Hepatocyte (in vitro differentiated cells): ENCODE data around the gene PRKG1. TPM values are rescaled to one million over a fixed set of nuclear protein-coding genes. Genes with fewer than 3 reads are reported as not detected.

ENCODE experiments used
- DNase-seq: peaks from one replicate; pipeline ENCODE4 v3.0.0-alpha.2; 2016; ENCODE audit warnings: low spot score
- H2AFZ ChIP-seq: fragments of 200-600 bp; sonication (generic); 2 replicates; pipeline ENCODE4 v1.6.0; 2016; ENCODE audit warnings: antibody characterized with exemption, mild to moderate bottlenecking
- H3K27ac ChIP-seq: fragments of 200-600 bp; sonication (generic); 2 replicates; pipeline ENCODE4 v1.5.1; 2016; ENCODE audit warnings: mild to moderate bottlenecking
- H3K27me3 ChIP-seq: fragments of 200-600 bp; sonication (generic); 2 replicates; pipeline ENCODE4 v1.6.1; 2016
- H3K36me3 ChIP-seq: fragments of 200-600 bp; sonication (generic); replicated peaks from 2 replicates; pipeline ENCODE4 v1.5.1; 2016; ENCODE audit warnings: low read depth; ENCODE audit not compliant: insufficient read depth
- H3K4me1 ChIP-seq: fragments of 200-600 bp; sonication (generic); 2 replicates; pipeline ENCODE4 v1.5.1; 2016; ENCODE audit warnings: mild to moderate bottlenecking, moderate library complexity; ENCODE audit not compliant: insufficient read depth
- H3K4me2 ChIP-seq: fragments of 200-600 bp; sonication (generic); 2 replicates; pipeline ENCODE4 v1.6.0; 2016
- H3K4me3 ChIP-seq: fragments of 200-600 bp; sonication (generic); 2 replicates; pipeline ENCODE4 v1.5.1; 2016; ENCODE audit warnings: mild to moderate bottlenecking
- H3K79me2 ChIP-seq: fragments of 200-600 bp; sonication (generic); 2 replicates; pipeline ENCODE4 v1.6.0; 2017; ENCODE audit warnings: mild to moderate bottlenecking
- H3K9me2 ChIP-seq: fragments of 200-600 bp; sonication (generic); replicated peaks from 2 replicates; pipeline ENCODE4 v1.6.0; 2017; ENCODE audit warnings: mild to moderate bottlenecking; ENCODE audit not compliant: insufficient read depth
- H3K9me3 ChIP-seq: fragments of 200-600 bp; sonication (generic); 2 replicates; pipeline ENCODE4 v1.5.1; 2016; ENCODE audit warnings: low read depth, mild to moderate bottlenecking
- H4K20me1 ChIP-seq: fragments of 200-600 bp; sonication (generic); 2 replicates; pipeline ENCODE4 v1.6.0; 2016; ENCODE audit warnings: mild to moderate bottlenecking; ENCODE audit not compliant: insufficient read depth, poor library complexity, severe bottlenecking
- EZH2 ChIP-seq: fragments of 200-600 bp; sonication (generic); IDR thresholded peaks from 2 replicates; pipeline ENCODE4 v1.6.1; 2016; ENCODE audit warnings: antibody characterized with exemption, mild to moderate bottlenecking, borderline replicate concordance
- EZH2phosphoT487 ChIP-seq: fragments of 200-600 bp; sonication (generic); IDR thresholded peaks from one replicate; pipeline ENCODE4 v1.6.1; 2018; ENCODE audit warnings: antibody characterized with exemption, mild to moderate bottlenecking, low read depth, moderate library complexity; ENCODE audit not compliant: unreplicated experiment, severe bottlenecking
- WGBS: methylation state at CpG from one replicate; pipeline ENCODE4 v1.1.6; 2016; ENCODE audit warnings: low lambda C conversion rate; ENCODE audit errors: missing lambda C conversion rate; 5-methylcytosine and 5-hydroxymethylcytosine counted together
- polyA plus RNA-seq: library from polyadenylated mRNA; unstranded; fragments of >200 nt; fragmentation: Nextera tagmentation; extraction: Ambion mirVana; gene quantifications from 2 replicates; pipeline ENCODE4 v1.2.1, GENCODE V29; 2016
- total RNA-seq: library from RNA; depleted of rRNA; stranded (reverse); fragments of >200 nt; gene quantifications from 2 replicates; pipeline ENCODE4 v1.2.3, GENCODE V29; 2014
- TF ChIP-seq, protein P1 (sequence below): fragments of 200-600 bp; sonication (generic); IDR thresholded peaks from 2 replicates; pipeline ENCODE4 v1.5.1; 2016; ENCODE audit warnings: antibody characterized with exemption, mild to moderate bottlenecking; ENCODE audit not compliant: poor library complexity

PRKG1 gene
- total and polyA plus RNA-seq, 2 experiments from 2014 or later: 4.0 to 8.1 TPM

GRCh38 chr10:51239006-51239405 lies 164.7 kb downstream of the PRKG1 start:
- H3K9me3 ChIP-seq: no peaks in the 10 kb centered on the region
- no peak overlapping the region for H3K4me2 ChIP-seq
- no peak overlapping the region for H3K27ac ChIP-seq
- no peak overlapping the region for H3K4me3 ChIP-seq
- no peak overlapping the region for H2AFZ ChIP-seq
- TF ChIP-seq, protein P1, sequence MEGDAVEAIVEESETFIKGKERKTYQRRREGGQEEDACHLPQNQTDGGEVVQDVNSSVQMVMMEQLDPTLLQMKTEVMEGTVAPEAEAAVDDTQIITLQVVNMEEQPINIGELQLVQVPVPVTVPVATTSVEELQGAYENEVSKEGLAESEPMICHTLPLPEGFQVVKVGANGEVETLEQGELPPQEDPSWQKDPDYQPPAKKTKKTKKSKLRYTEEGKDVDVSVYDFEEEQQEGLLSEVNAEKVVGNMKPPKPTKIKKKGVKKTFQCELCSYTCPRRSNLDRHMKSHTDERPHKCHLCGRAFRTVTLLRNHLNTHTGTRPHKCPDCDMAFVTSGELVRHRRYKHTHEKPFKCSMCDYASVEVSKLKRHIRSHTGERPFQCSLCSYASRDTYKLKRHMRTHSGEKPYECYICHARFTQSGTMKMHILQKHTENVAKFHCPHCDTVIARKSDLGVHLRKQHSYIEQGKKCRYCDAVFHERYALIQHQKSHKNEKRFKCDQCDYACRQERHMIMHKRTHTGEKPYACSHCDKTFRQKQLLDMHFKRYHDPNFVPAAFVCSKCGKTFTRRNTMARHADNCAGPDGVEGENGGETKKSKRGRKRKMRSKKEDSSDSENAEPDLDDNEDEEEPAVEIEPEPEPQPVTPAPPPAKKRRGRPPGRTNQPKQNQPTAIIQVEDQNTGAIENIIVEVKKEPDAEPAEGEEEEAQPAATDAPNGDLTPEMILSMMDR: no peak
- TF ChIP-seq EZH2phosphoT487 (no peak), EZH2 (no peak)
- 98% methylated on average over 4 of the region's 4 CpGs for WGBS
- DNase-seq: no peak
- no peaks in the 10 kb centered on the region for H3K36me3 ChIP-seq
- H3K9me2 ChIP-seq: no peaks in the 10 kb centered on the region
- no peaks in the 10 kb centered on the region for H4K20me1 ChIP-seq
- no peaks in the 10 kb centered on the region for H3K79me2 ChIP-seq
- H3K27me3 ChIP-seq: no peaks in the 10 kb centered on the region
- no peaks in the 10 kb centered on the region for H3K4me1 ChIP-seq

- no peak overlapping the region for H2AFZ ChIP-seq
- H3K79me2 ChIP-seq: no peaks in the 10 kb centered on the region
- DNase-seq: no peak
- TF ChIP-seq EZH2phosphoT487 (no peak), EZH2 (no peak)
- TF ChIP-seq, protein P1: no peak
- no peaks in the 10 kb centered on the region for H3K36me3 ChIP-seq
- H3K27me3 ChIP-seq: no peaks in the 10 kb centered on the region
- H3K4me3 ChIP-seq: no peak overlapping the region
- no peaks in the 10 kb centered on the region for H3K9me2 ChIP-seq
- peaks cover 8% of the 10 kb centered on the region for H3K4me1 ChIP-seq
- H3K27ac ChIP-seq: no peak overlapping the region
- no peak overlapping the region for H3K4me2 ChIP-seq
- WGBS: 58% methylated on average over 1 of the region's 1 CpG
- no peaks in the 10 kb centered on the region for H3K9me3 ChIP-seq
- H4K20me1 ChIP-seq: no peaks in the 10 kb centered on the region
Observed at GRCh38 chr10:51241461-51241860, 167.2 kb downstream of the PRKG1 start.

GRCh38 chr10:51242393-51242792 lies 168.1 kb downstream of the PRKG1 start:
- Histone ChIP-seq H3K4me3 (no peak overlapping the region), H3K79me2 (no peaks in the 10 kb centered on the region), H4K20me1 (no peaks in the 10 kb centered on the region), H3K36me3 (no peaks in the 10 kb centered on the region), H3K27ac (no peak overlapping the region), H3K9me3 (no peaks in the 10 kb centered on the region), H3K27me3 (no peaks in the 10 kb centered on the region), H2AFZ (no peak overlapping the region), H3K9me2 (no peaks in the 10 kb centered on the region), H3K4me1 (peaks cover 8% of the 10 kb centered on the region), H3K4me2 (no peak overlapping the region)
- TF ChIP-seq EZH2phosphoT487 (no peak), EZH2 (no peak)
- TF ChIP-seq, protein P1: no peak
- DNase-seq: no peak
- 54% methylated on average over 2 of the region's 2 CpGs for WGBS

- no peak for DNase-seq
- no peaks in the 10 kb centered on the region for H3K36me3 ChIP-seq
- H3K4me3 ChIP-seq: no peak overlapping the region
- H3K79me2 ChIP-seq: no peaks in the 10 kb centered on the region
- no peak overlapping the region for H3K27ac ChIP-seq
- H3K27me3 ChIP-seq: no peaks in the 10 kb centered on the region
- no peaks in the 10 kb centered on the region for H3K9me3 ChIP-seq
- no peaks in the 10 kb centered on the region for H3K9me2 ChIP-seq
- no peak overlapping the region for H2AFZ ChIP-seq
- H4K20me1 ChIP-seq: no peaks in the 10 kb centered on the region
- no peak for TF ChIP-seq EZH2phosphoT487
- TF ChIP-seq, protein P1: no peak
- no peak for TF ChIP-seq EZH2
- H3K4me2 ChIP-seq: peak overlapping the region; percentile 6
- peaks cover 8% of the 10 kb centered on the region for H3K4me1 ChIP-seq
- WGBS: 8% methylated on average over 1 of the region's 1 CpG
Observed at GRCh38 chr10:51244309-51244708, 170.0 kb downstream of the PRKG1 start.
